Activated CD8-positive, alpha-beta T cell treated with anti-CD3 and anti-CD28 coated beads, Interleukin-2, amount 10 ng/mL, durations not matched to agents 7 days and 5 days (primary cell): ENCODE measurements around the gene GLIS2. TPM values are rescaled to one million over a fixed set of nuclear protein-coding genes. Genes with fewer than 3 reads are reported as not detected.
A peak's percentile ranks its signal among the peaks of the same experiment; 100 is the strongest.

ENCODE experiments used
- ATAC-seq: fragments of 150-1000 bp; cut with Tn5 transposase; one replicate; pipeline ENCODE4 v1.10.0; 2021; ENCODE audit warnings: moderate library complexity
- CTCF ChIA-PET: fragments of 350-600 bp; sonication (Branson Sonifier 250); formaldehyde crosslinking; loops from one replicate; lab custom pipeline; 2021; ENCODE audit warnings: antibody characterized with exemption; lab: Charles Lee
- POLR2A ChIA-PET: fragments of 350-600 bp; sonication (Branson Sonifier 250); formaldehyde crosslinking; loops from one replicate; lab custom pipeline; 2021; ENCODE audit warnings: antibody characterized with exemption; lab: Charles Lee
- DNase-seq: peaks from one replicate; pipeline ENCODE4 v3.0.0-alpha.2; 2020
- H3K27ac Mint-ChIP-seq: one replicate; pipeline ENCODE4 v1.8.0; 2021; ENCODE audit warnings: mild to moderate bottlenecking, mixed read lengths
- H3K27me3 Mint-ChIP-seq: one replicate; pipeline ENCODE4 v1.8.0; 2021; ENCODE audit warnings: low read depth, mixed read lengths
- H3K36me3 Mint-ChIP-seq: one replicate; pipeline ENCODE4 v1.8.0; 2021; ENCODE audit warnings: low read depth, mixed read lengths
- H3K4me1 Mint-ChIP-seq: one replicate; pipeline ENCODE4 v1.8.0; 2021; ENCODE audit warnings: low read depth, mixed read lengths
- H3K4me3 Mint-ChIP-seq: one replicate; pipeline ENCODE4 v1.8.0; 2021; ENCODE audit warnings: mild to moderate bottlenecking, mixed read lengths
- H3K9me3 Mint-ChIP-seq: one replicate; pipeline ENCODE4 v1.8.0; 2022; ENCODE audit warnings: mixed read lengths; ENCODE audit not compliant: insufficient read depth
- total RNA-seq, 2 experiments: library from RNA; stranded (reverse); gene quantifications; one replicate each; pipeline ENCODE4 v1.2.3, GENCODE V29; 2021

GLIS2 gene
- total RNA-seq, 2 experiments from 2014 or later = 0.16 TPM

DNA sequence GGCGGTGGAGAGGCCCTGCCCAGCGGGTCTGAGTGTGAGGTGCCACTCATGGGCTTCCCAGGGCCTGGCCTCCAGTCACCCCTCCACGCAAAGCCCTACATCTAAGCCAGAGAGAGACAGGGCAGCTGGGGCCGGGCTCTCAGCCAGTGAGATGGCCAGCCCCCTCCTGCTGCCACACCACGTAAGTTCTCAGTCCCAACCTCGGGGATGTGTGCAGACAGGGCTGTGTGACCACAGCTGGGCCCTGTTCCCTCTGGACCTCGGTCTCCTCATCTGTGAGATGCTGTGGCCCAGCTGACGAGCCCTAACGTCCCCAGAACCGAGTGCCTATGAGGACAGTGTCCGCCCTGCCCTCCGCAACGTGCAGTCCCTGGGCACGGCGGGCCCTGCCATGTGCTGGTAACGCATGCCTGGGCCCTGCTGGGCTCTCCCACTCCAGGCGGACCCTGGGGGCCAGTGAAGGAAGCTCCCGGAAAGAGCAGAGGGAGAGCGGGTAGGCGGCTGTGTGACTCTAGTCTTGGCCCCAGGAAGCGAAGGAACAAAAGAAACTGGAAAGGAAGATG, 67.0 kb downstream of the GLIS2 start:
- ATAC-seq (no peak), DNase-seq (no peak)
- peaks cover 10% of the 10 kb centered on the region for H3K36me3 Mint-ChIP-seq
- H3K27me3 Mint-ChIP-seq = no peaks in the 10 kb centered on the region
- H3K4me3 Mint-ChIP-seq = no peak overlapping the region
- no peaks in the 10 kb centered on the region for H3K9me3 Mint-ChIP-seq
- no peaks in the 10 kb centered on the region for H3K4me1 Mint-ChIP-seq
- CTCF ChIA-PET = no interaction called here
- POLR2A ChIA-PET = no interaction called here
- no peak overlapping the region for H3K27ac Mint-ChIP-seq

- DNase-seq = no peak
- no peaks in the 10 kb centered on the region for H3K27me3 Mint-ChIP-seq
- POLR2A ChIA-PET = no interaction called here
- H3K4me3 Mint-ChIP-seq = no peak overlapping the region
- peaks cover 10% of the 10 kb centered on the region for H3K36me3 Mint-ChIP-seq
- H3K9me3 Mint-ChIP-seq = no peaks in the 10 kb centered on the region
- CTCF ChIA-PET = no interaction called here
- no peaks in the 10 kb centered on the region for H3K4me1 Mint-ChIP-seq
- no peak for ATAC-seq
- no peak overlapping the region for H3K27ac Mint-ChIP-seq
Measured at GRCh38 chr16:4383591-4384444, 68.0 kb downstream of the GLIS2 start.

DNA sequence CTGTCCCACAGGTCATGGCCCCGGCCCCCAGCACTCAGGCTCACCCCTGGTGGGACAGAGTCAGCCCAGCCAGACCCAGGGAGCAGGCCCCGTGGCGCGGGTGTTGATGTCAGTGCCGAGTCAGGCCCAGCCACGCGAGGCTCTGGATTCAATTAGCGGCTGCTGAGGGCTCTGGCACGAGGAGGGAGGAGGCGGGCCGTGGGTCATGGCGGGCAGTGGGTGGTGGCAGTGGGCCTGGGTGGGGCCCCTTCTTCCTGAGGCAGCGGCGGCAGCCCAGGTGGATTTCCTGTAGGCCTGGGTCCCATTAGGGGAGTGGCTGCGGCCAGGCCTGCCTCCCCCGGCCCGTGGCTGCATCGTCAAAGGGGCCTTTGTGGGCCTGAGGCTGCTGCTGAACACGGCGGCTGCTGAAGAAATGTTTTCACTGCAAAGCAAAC, 68.7 kb downstream of the GLIS2 start:
- H3K4me1 Mint-ChIP-seq = no peaks in the 10 kb centered on the region
- no peaks in the 10 kb centered on the region for H3K9me3 Mint-ChIP-seq
- H3K27ac Mint-ChIP-seq = no peak overlapping the region
- POLR2A ChIA-PET = no interaction called here
- CTCF ChIA-PET = no interaction called here
- H3K4me3 Mint-ChIP-seq = no peak overlapping the region
- no peak for ATAC-seq
- DNase-seq = no peak
- H3K27me3 Mint-ChIP-seq = no peaks in the 10 kb centered on the region
- peaks cover 10% of the 10 kb centered on the region for H3K36me3 Mint-ChIP-seq

- CTCF ChIA-PET = no interaction called here
- H3K27ac Mint-ChIP-seq = no peak overlapping the region
- no peaks in the 10 kb centered on the region for H3K9me3 Mint-ChIP-seq
- no peak overlapping the region for H3K4me3 Mint-ChIP-seq
- POLR2A ChIA-PET = no interaction called here
- H3K36me3 Mint-ChIP-seq = peaks cover 15% of the 10 kb centered on the region
- no peaks in the 10 kb centered on the region for H3K27me3 Mint-ChIP-seq
- no peak for ATAC-seq
- DNase-seq = no peak
- H3K4me1 Mint-ChIP-seq = no peaks in the 10 kb centered on the region
Measured at GRCh38 chr16:4385066-4385788, 69.4 kb downstream of the GLIS2 start.

- ATAC-seq = no peak
- no peaks in the 10 kb centered on the region for H3K27me3 Mint-ChIP-seq
- ChIA-PET CTCF (interaction anchor here (1.2 kb wide), 1 partner anchor 27 kb away, joined by 3 read pairs; no protein-coding TSS in a partner anchor), POLR2A (no interaction called here)
- no peak for DNase-seq
- no peak overlapping the region for H3K4me3 Mint-ChIP-seq
- H3K36me3 Mint-ChIP-seq = peaks cover 16% of the 10 kb centered on the region
- H3K27ac Mint-ChIP-seq = no peak overlapping the region
- no peaks in the 10 kb centered on the region for H3K9me3 Mint-ChIP-seq
- no peaks in the 10 kb centered on the region for H3K4me1 Mint-ChIP-seq
Measured at GRCh38 chr16:4385789-4386450, 70.1 kb downstream of the GLIS2 start.

GRCh38 chr16:4386451-4386805, 70.6 kb downstream of the GLIS2 start:
- Mint-ChIP-seq H3K4me1 (no peaks in the 10 kb centered on the region), H3K9me3 (no peaks in the 10 kb centered on the region), H3K36me3 (peaks cover 16% of the 10 kb centered on the region), H3K27me3 (no peaks in the 10 kb centered on the region), H3K27ac (no peak overlapping the region), H3K4me3 (no peak overlapping the region)
- ATAC-seq (peak; percentile 13), DNase-seq (no peak)
- CTCF ChIA-PET = interaction anchor here (1.2 kb wide), 1 partner anchor 27 kb away, joined by 3 read pairs; no protein-coding TSS in a partner anchor
- POLR2A ChIA-PET = no interaction called here

- Mint-ChIP-seq H3K27me3 (no peaks in the 10 kb centered on the region), H3K27ac (peak overlapping the region; percentile 24), H3K9me3 (no peaks in the 10 kb centered on the region), H3K4me3 (no peak overlapping the region), H3K36me3 (peaks cover 16% of the 10 kb centered on the region), H3K4me1 (no peaks in the 10 kb centered on the region)
- ATAC-seq (no peak), DNase-seq (no peak)
- CTCF ChIA-PET = interaction anchor here (1.2 kb wide), 1 partner anchor 28 kb away, joined by 3 read pairs; no protein-coding TSS in a partner anchor
- POLR2A ChIA-PET = interaction anchor here (0.5 kb wide), 1 partner anchor 14 kb away, joined by 3 read pairs; no protein-coding TSS in a partner anchor
Measured at GRCh38 chr16:4386951-4387565, 71.2 kb downstream of the GLIS2 start.

DNA sequence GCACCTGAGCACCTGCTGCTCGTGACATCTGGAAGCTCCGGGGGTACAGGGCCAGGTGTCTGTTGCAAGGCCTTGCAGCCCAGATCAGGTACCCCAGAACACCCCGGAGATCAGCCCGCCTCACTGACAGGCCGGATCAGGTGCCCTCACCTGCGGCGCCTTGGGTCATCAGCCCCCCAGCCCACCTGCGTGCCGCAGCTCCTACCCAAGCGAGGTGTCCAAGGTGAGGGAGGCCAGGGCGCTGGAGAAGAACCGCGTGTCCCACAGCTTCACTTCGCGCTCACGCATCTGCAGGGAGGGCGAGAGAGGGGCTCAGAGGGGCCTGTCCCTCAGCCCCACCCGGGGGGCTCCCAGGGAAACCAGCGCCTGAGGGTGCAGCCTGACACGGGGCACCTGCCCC, 71.9 kb downstream of the GLIS2 start:
- Mint-ChIP-seq H3K9me3 (no peaks in the 10 kb centered on the region), H3K36me3 (peaks cover 16% of the 10 kb centered on the region), H3K4me3 (no peak overlapping the region), H3K4me1 (peaks cover 2% of the 10 kb centered on the region), H3K27me3 (no peaks in the 10 kb centered on the region), H3K27ac (no peak overlapping the region)
- ATAC-seq (no peak), DNase-seq (no peak)
- ChIA-PET POLR2A (no interaction called here), CTCF (no interaction called here)

- Mint-ChIP-seq H3K9me3 (no peaks in the 10 kb centered on the region), H3K27me3 (no peaks in the 10 kb centered on the region), H3K27ac (no peak overlapping the region), H3K36me3 (peaks cover 16% of the 10 kb centered on the region), H3K4me1 (peaks cover 2% of the 10 kb centered on the region), H3K4me3 (no peak overlapping the region)
- ATAC-seq (no peak), DNase-seq (no peak)
- CTCF ChIA-PET = no interaction called here
- POLR2A ChIA-PET = interaction anchor here (1.0 to 1.2 kb wide), 2 partner anchors 9 to 38 kb away, joined by 3 to 5 read pairs; partner anchors contain the start of gene DNAJA3
Measured at GRCh38 chr16:4388271-4389021, 72.6 kb downstream of the GLIS2 start.
